Astrocyte (in vitro differentiated cells and primary cell): ENCODE measurements around the gene ASCC3. TPM values are rescaled to one million over a fixed set of nuclear protein-coding genes. Genes with fewer than 3 reads are reported as not detected.

Source experiments
- DNase-seq: peaks from one replicate; pipeline ENCODE4 v3.0.0-alpha.2; 2010; ENCODE audit warnings: low read depth
- FAIRE-seq: peaks from 2 replicates; lab custom pipeline; 2011; peaks lifted over from hg19 to GRCh38; lab: Jason Lieb, UNC
- H2AFZ ChIP-seq: 2 replicates; pipeline ENCODE4 v1.6.0; 2012; ENCODE audit warnings: low read depth, low read length, inconsistent platforms
- H3K27ac ChIP-seq: 2 replicates; pipeline ENCODE4 v1.5.1; 2011; ENCODE audit warnings: low read depth, low read length, inconsistent platforms
- H3K27me3 ChIP-seq: 2 replicates; pipeline ENCODE4 v1.6.0; 2011; ENCODE audit warnings: low read length, inconsistent platforms; ENCODE audit not compliant: insufficient read depth
- H3K36me3 ChIP-seq: 2 replicates; pipeline ENCODE4 v1.5.1; 2011; ENCODE audit warnings: low read length, inconsistent platforms; ENCODE audit not compliant: insufficient read depth
- H3K4me1 ChIP-seq: 2 replicates; pipeline ENCODE4 v1.5.1; 2011; ENCODE audit warnings: low read length, inconsistent platforms; ENCODE audit not compliant: insufficient read depth
- H3K4me2 ChIP-seq: 2 replicates; pipeline ENCODE4 v1.6.0; 2012; ENCODE audit warnings: low read length, inconsistent platforms
- H3K4me3 ChIP-seq: 2 replicates; pipeline ENCODE4 v1.5.1; 2011; ENCODE audit warnings: low read depth, mild to moderate bottlenecking, low read length, inconsistent platforms; ENCODE audit not compliant: insufficient read depth
- H3K79me2 ChIP-seq: 2 replicates; pipeline ENCODE4 v1.6.0; 2012; ENCODE audit warnings: mild to moderate bottlenecking, low read length, inconsistent platforms; ENCODE audit not compliant: insufficient read depth
- H3K9ac ChIP-seq: 2 replicates; pipeline ENCODE4 v1.6.0; 2012; ENCODE audit warnings: mild to moderate bottlenecking, low read length, inconsistent platforms
- H3K9me3 ChIP-seq: 2 replicates; pipeline ENCODE4 v1.5.1; 2012; ENCODE audit warnings: low read depth, mild to moderate bottlenecking, low read length, inconsistent platforms; ENCODE audit not compliant: insufficient read depth
- H4K20me1 ChIP-seq: 2 replicates; pipeline ENCODE4 v1.6.0; 2012; ENCODE audit warnings: low read length, inconsistent platforms; ENCODE audit not compliant: insufficient read depth
- H3K27ac Mint-ChIP-seq: one replicate; pipeline ENCODE4 v1.8.0; 2021; ENCODE audit warnings: mild to moderate bottlenecking, mixed read lengths; ENCODE audit not compliant: unreplicated experiment
- H3K27me3 Mint-ChIP-seq: one replicate; pipeline ENCODE4 v1.8.0; 2021; ENCODE audit warnings: low read depth, mixed read lengths; ENCODE audit not compliant: unreplicated experiment
- H3K36me3 Mint-ChIP-seq: one replicate; pipeline ENCODE4 v1.8.0; 2021; ENCODE audit warnings: low read depth, mixed read lengths; ENCODE audit not compliant: unreplicated experiment
- H3K4me1 Mint-ChIP-seq: one replicate; pipeline ENCODE4 v1.8.0; 2021; ENCODE audit warnings: low read depth, mixed read lengths; ENCODE audit not compliant: unreplicated experiment
- H3K4me3 Mint-ChIP-seq: one replicate; pipeline ENCODE4 v1.8.0; 2021; ENCODE audit warnings: mild to moderate bottlenecking, moderate library complexity, mixed read lengths; ENCODE audit not compliant: unreplicated experiment
- H3K9me3 Mint-ChIP-seq: one replicate; pipeline ENCODE4 v1.8.0; 2021; ENCODE audit warnings: mild to moderate bottlenecking, mixed read lengths; ENCODE audit not compliant: unreplicated experiment
- EZH2 ChIP-seq: IDR thresholded peaks from 2 replicates; pipeline ENCODE4 v1.6.1; 2012; ENCODE audit warnings: mild to moderate bottlenecking, low read length, inconsistent platforms; ENCODE audit not compliant: insufficient read depth
- total RNA-seq: library from RNA; stranded (reverse); gene quantifications from 2 replicates; pipeline ENCODE4 v1.2.1, GENCODE V29; 2021
- TF ChIP-seq, protein P1 (sequence below): IDR thresholded peaks from 2 replicates; pipeline ENCODE4 v1.5.1; 2011; ENCODE audit warnings: low read depth, mild to moderate bottlenecking, inconsistent platforms, low read length, moderate library complexity; ENCODE audit not compliant: insufficient read depth

ASCC3 gene
- total RNA-seq, 1 donor from 2014 or later, result 138 TPM

DNA sequence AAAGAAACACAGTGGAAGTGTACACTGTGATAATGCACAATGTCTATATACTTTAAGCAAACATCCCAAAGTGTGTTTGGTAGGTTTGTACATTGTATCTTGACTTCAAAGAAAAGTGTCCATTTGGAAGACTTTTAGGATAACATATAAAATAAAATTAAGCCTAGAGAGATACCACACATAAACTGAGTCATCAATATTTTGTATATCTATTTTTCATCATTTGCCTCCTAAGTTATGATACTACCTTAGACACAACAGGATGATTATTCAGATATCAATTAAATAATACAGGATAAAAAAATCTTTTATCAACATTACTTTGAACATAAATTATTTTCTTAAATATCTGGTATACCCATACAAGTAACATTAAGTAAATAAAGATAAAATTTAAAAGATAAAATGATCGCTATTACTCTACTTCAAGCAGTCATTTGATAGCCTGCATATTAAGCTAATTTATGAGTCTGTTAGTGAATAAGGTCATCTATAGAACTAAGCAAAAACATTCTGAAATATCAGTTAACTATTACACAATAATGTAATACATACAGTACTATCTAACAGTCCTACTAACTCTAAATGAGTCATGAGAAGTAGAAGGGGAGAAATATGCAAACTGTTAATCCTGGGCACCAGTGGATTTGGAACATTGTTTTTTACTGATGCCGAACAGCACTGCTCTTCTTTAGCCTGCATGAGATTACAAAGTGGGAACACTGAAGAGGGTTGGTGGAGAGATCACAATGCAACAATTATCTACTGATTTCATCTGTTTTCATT lies 258.0 kb downstream of the ASCC3 start:
- peaks cover 10% of the 10 kb centered on the region for H3K36me3 ChIP-seq
- no peak overlapping the region for H2AFZ ChIP-seq
- H3K9me3 ChIP-seq, result no peaks in the 10 kb centered on the region
- H3K4me3 Mint-ChIP-seq, result no peak overlapping the region
- H4K20me1 ChIP-seq, result no peaks in the 10 kb centered on the region
- peak; percentile 26 for FAIRE-seq
- H3K27me3 Mint-ChIP-seq, result no peaks in the 10 kb centered on the region
- H3K27ac Mint-ChIP-seq, result no peak overlapping the region
- no peak for TF ChIP-seq EZH2
- TF ChIP-seq, protein P1, sequence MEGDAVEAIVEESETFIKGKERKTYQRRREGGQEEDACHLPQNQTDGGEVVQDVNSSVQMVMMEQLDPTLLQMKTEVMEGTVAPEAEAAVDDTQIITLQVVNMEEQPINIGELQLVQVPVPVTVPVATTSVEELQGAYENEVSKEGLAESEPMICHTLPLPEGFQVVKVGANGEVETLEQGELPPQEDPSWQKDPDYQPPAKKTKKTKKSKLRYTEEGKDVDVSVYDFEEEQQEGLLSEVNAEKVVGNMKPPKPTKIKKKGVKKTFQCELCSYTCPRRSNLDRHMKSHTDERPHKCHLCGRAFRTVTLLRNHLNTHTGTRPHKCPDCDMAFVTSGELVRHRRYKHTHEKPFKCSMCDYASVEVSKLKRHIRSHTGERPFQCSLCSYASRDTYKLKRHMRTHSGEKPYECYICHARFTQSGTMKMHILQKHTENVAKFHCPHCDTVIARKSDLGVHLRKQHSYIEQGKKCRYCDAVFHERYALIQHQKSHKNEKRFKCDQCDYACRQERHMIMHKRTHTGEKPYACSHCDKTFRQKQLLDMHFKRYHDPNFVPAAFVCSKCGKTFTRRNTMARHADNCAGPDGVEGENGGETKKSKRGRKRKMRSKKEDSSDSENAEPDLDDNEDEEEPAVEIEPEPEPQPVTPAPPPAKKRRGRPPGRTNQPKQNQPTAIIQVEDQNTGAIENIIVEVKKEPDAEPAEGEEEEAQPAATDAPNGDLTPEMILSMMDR, result no peak
- H3K36me3 Mint-ChIP-seq, result peaks cover 10% of the 10 kb centered on the region
- H3K27me3 ChIP-seq, result no peaks in the 10 kb centered on the region
- H3K4me2 ChIP-seq, result no peak overlapping the region
- peaks cover 18% of the 10 kb centered on the region for H3K4me1 Mint-ChIP-seq
- H3K79me2 ChIP-seq, result no peaks in the 10 kb centered on the region
- H3K9me3 Mint-ChIP-seq, result peaks cover 2% of the 10 kb centered on the region
- DNase-seq, result peak; percentile 23
- H3K4me1 ChIP-seq, result peaks cover 10% of the 10 kb centered on the region
- no peak overlapping the region for H3K4me3 ChIP-seq
- H3K9ac ChIP-seq, result no peak overlapping the region
- H3K27ac ChIP-seq, result no peak overlapping the region

DNA sequence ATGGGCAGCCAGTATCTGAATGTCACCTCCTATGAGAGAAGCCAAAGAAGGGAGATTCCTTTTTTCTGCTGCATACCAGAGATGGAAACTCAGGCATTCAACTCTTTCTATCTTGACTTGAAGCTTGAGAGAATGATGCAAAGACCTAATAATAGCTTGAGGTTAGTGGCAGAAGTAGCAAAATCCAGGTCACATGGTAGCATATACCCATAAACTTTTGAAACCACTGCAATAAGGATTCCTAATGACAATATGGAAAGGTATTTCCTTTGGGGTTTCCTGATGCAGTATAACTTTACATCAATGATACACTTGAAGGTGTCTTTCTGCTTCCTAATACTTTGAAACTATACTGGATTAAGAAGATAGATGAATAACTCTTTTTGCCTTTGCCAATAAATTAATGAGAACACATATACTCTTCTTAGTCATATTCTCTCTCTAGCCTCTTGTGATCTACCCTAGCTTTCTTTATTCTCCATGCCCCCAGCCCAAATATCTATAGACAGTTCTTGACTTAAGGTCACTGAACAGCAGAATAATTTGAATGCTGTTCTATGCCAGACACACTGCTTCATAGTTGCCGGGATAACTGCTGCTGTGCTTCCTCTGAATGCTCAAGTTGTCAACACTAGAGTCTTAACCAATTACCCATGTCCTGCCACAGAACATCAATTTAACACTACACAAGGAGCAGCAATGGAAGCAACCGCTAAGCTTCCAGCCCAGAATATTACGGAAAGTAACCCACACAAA lies 260.9 kb downstream of the ASCC3 start:
- no peaks in the 10 kb centered on the region for H3K27me3 ChIP-seq
- peaks cover 10% of the 10 kb centered on the region for H3K4me1 ChIP-seq
- H3K9me3 ChIP-seq, result no peaks in the 10 kb centered on the region
- Mint-ChIP-seq H3K27ac (peak overlapping the region; percentile 43), H3K4me1 (peaks cover 21% of the 10 kb centered on the region), H3K27me3 (no peaks in the 10 kb centered on the region), H3K4me3 (no peak overlapping the region), H3K9me3 (peaks cover 2% of the 10 kb centered on the region), H3K36me3 (peaks cover 20% of the 10 kb centered on the region)
- H2AFZ ChIP-seq, result no peak overlapping the region
- DNase-seq (peak; percentile 91), FAIRE-seq (peak; percentile 93)
- peaks cover 3% of the 10 kb centered on the region for H3K36me3 ChIP-seq
- H4K20me1 ChIP-seq, result no peaks in the 10 kb centered on the region
- peak overlapping the region; percentile 45 for H3K9ac ChIP-seq
- H3K79me2 ChIP-seq, result no peaks in the 10 kb centered on the region
- TF ChIP-seq, protein P1, result no peak
- TF ChIP-seq EZH2, result no peak
- H3K4me2 ChIP-seq, result peak overlapping the region; percentile 70
- no peak overlapping the region for H3K4me3 ChIP-seq
- peak overlapping the region; percentile 72 for H3K27ac ChIP-seq
